ENCODE results near the gene EXOC3. TPM values are rescaled to one million over a fixed set of nuclear protein-coding genes. Genes with fewer than 3 reads are reported as not detected.

EXOC3 gene
- total RNA-seq, 1 donor from 2014 or later, result 19.2 TPM

DNA sequence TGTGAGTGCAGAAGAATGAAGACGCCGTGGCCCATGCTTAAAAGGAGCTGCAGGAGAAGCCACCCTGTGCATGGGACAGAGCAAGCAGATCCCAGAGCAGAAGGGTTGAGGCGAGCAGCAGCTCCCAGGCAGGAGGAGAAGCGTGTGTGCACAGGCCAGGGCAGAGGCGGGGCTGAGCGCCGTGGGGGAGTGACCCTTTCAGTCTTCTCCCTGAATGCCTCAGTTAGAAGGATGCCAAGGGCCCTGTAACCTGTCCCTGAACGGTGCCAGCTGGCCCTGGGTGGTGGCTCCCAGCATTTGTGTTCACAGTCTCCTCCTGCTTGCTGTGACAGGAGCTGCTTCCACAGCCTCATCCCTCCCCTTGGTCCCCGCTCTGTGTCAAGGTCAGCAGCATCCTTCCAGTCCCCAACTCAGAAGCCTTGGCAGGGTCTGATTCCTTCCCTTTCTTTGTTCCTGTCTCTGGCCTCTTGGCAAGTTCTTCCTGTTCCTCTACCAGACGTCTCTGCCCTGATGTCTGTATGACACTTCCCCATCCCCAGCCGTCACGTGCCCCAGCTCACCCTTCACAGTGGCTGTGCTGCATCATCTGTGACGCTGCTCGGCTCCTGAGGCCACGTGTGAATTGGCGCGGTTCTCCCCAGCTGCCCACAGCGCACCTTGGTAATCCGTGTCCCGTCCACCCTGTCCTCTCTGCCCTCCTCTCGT, 5.2 kb downstream of the EXOC3 start:
- Mint-ChIP-seq H3K27me3 (ENCODE audit: insufficient read depth, low read depth) (peaks cover 2% of the 10 kb centered on the region), H3K36me3 (peaks cover 58% of the 10 kb centered on the region), H3K9me3 (peaks cover 16% of the 10 kb centered on the region), H3K27ac (no peak overlapping the region), H3K4me3 (no peak overlapping the region), H3K4me1 (peaks cover 13% of the 10 kb centered on the region)
- TF ChIP-seq EZH2 (IDR thresholded peaks at IDR 0.05), result no peak
- Histone ChIP-seq H3K4me1 (peaks cover 6% of the 10 kb centered on the region), H4K20me1 (ENCODE audit: low read depth) (no peaks in the 10 kb centered on the region), H2AFZ (replicated peaks) (no peak overlapping the region), H3K36me3 (peaks cover 11% of the 10 kb centered on the region), H3K79me2 (ENCODE audit: low read depth) (peaks cover 19% of the 10 kb centered on the region), H3K27ac (no peak overlapping the region), H3K9me3 (ENCODE audit: low read depth) (peaks cover 12% of the 10 kb centered on the region), H3K27me3 (no peaks in the 10 kb centered on the region), H3K4me2 (no peak overlapping the region), H3F3A (ENCODE audit: low read depth) (no peaks in the 10 kb centered on the region), H3K9ac (no peak overlapping the region), H3K4me3 (no peak overlapping the region)
- DNase-seq (ENCODE audit: low spot score), result no peak

DNA sequence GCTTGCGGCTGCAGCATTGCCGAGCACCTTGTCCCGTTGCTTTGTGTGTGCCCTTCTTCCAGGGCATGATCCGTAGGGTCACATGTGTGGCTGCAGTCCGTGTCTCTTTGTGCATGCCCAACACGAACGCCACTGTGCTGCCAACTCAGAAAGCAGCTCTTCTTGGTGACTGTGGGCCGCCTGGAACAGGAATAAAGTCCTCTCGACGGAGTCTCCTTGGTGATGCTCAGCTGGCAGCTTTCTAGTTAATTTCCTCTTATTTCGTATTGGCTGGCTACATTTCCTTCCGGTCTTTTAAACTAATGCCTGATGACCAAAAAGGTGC, 5.8 kb downstream of the EXOC3 start:
- DNase-seq (ENCODE audit: low spot score), result no peak
- Histone ChIP-seq H3K27ac (no peak overlapping the region), H3K9ac (no peak overlapping the region), H3K27me3 (no peaks in the 10 kb centered on the region), H3K36me3 (peaks cover 11% of the 10 kb centered on the region), H3F3A (ENCODE audit: low read depth) (no peaks in the 10 kb centered on the region), H3K4me2 (no peak overlapping the region), H3K79me2 (ENCODE audit: low read depth) (peaks cover 14% of the 10 kb centered on the region), H4K20me1 (ENCODE audit: low read depth) (no peaks in the 10 kb centered on the region), H3K4me3 (no peak overlapping the region), H3K4me1 (peaks cover 6% of the 10 kb centered on the region), H2AFZ (replicated peaks) (no peak overlapping the region), H3K9me3 (ENCODE audit: low read depth) (peaks cover 12% of the 10 kb centered on the region)
- H3K36me3 Mint-ChIP-seq, result peaks cover 63% of the 10 kb centered on the region
- H3K9me3 Mint-ChIP-seq, result peaks cover 16% of the 10 kb centered on the region
- H3K27ac Mint-ChIP-seq, result no peak overlapping the region
- H3K27me3 Mint-ChIP-seq (ENCODE audit: insufficient read depth, low read depth), result peaks cover 2% of the 10 kb centered on the region
- H3K4me1 Mint-ChIP-seq, result peaks cover 10% of the 10 kb centered on the region
- H3K4me3 Mint-ChIP-seq, result no peak overlapping the region
- TF ChIP-seq EZH2 (IDR thresholded peaks at IDR 0.05), result no peak
- no peak for TF ChIP-seq EZH2phosphoT487 (IDR thresholded peaks at IDR 0.05)
- TF ChIP-seq, protein P1, sequence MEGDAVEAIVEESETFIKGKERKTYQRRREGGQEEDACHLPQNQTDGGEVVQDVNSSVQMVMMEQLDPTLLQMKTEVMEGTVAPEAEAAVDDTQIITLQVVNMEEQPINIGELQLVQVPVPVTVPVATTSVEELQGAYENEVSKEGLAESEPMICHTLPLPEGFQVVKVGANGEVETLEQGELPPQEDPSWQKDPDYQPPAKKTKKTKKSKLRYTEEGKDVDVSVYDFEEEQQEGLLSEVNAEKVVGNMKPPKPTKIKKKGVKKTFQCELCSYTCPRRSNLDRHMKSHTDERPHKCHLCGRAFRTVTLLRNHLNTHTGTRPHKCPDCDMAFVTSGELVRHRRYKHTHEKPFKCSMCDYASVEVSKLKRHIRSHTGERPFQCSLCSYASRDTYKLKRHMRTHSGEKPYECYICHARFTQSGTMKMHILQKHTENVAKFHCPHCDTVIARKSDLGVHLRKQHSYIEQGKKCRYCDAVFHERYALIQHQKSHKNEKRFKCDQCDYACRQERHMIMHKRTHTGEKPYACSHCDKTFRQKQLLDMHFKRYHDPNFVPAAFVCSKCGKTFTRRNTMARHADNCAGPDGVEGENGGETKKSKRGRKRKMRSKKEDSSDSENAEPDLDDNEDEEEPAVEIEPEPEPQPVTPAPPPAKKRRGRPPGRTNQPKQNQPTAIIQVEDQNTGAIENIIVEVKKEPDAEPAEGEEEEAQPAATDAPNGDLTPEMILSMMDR (IDR thresholded peaks at IDR 0.05), result no peak

DNA sequence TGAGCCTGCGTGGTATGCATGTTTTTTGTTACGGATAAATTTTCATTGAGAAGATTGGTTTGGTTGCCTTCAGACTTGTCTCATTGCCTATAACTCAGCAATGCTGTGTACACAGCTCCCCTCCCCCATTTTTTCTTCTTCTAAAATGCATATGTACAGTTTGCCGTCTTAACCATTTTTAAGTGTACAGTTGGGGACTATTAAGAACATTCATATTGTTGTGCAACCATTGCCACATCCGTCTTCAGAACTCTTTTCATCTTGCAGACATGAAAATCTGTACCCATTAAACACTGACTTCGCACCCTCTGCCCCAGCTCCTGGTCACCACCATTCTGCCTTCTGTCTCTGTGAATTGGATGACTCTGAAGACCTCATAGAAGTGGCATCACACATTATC, 6.2 kb downstream of the EXOC3 start:
- H3K79me2 ChIP-seq (ENCODE audit: low read depth), result peaks cover 10% of the 10 kb centered on the region
- TF ChIP-seq EZH2phosphoT487 (IDR thresholded peaks at IDR 0.05) (no peak), EZH2 (IDR thresholded peaks at IDR 0.05) (no peak)
- TF ChIP-seq, protein P1 (IDR thresholded peaks at IDR 0.05), result no peak
- Mint-ChIP-seq H3K36me3 (peaks cover 66% of the 10 kb centered on the region), H3K27ac (no peak overlapping the region), H3K4me3 (no peak overlapping the region), H3K4me1 (peaks cover 8% of the 10 kb centered on the region), H3K27me3 (ENCODE audit: insufficient read depth, low read depth) (peaks cover 3% of the 10 kb centered on the region), H3K9me3 (peaks cover 16% of the 10 kb centered on the region)
- no peak overlapping the region for H3K9ac ChIP-seq
- H3K4me2 ChIP-seq, result no peak overlapping the region
- H3K27me3 ChIP-seq, result no peaks in the 10 kb centered on the region
- no peak for DNase-seq (ENCODE audit: low spot score)
- H3K4me1 ChIP-seq, result peaks cover 2% of the 10 kb centered on the region
- H3F3A ChIP-seq (ENCODE audit: low read depth), result no peaks in the 10 kb centered on the region
- no peak overlapping the region for H3K27ac ChIP-seq
- no peaks in the 10 kb centered on the region for H4K20me1 ChIP-seq (ENCODE audit: low read depth)
- peaks cover 11% of the 10 kb centered on the region for H3K36me3 ChIP-seq
- H3K9me3 ChIP-seq (ENCODE audit: low read depth), result peaks cover 12% of the 10 kb centered on the region
- H3K4me3 ChIP-seq, result no peak overlapping the region
- no peak overlapping the region for H2AFZ ChIP-seq (replicated peaks)

All from neural progenitor cell (in vitro differentiated cells).